Measurements from ENCODE around the gene PDE1C.

PDE1C gene

GRCh38 chr7:31710171-31710570 lies 360.0 kb downstream of the PDE1C start:
- Histone ChIP-seq H3K27ac (ENCODE audit: low read depth, low read length) (peak overlapping the region; percentile 64; the same call in 1 of the 2 replicates), H3K36me3 (ENCODE audit: control insufficient read depth, insufficient read depth, low read length) (no peaks in the 10 kb centered on the region), H3K9ac (ENCODE audit: low read length) (peak overlapping the region; percentile 38), H3K4me3 (ENCODE audit: low read depth, low read length) (0 out of 2 replicates have a peak overlapping the region, but pooled peaks have one; percentile 9), H3K9me3 (ENCODE audit: control insufficient read depth, insufficient read depth, low read depth, low read length) (peaks cover 20% of the 10 kb centered on the region), H3K27me3 (ENCODE audit: control insufficient read depth, insufficient read depth, low read length) (peaks cover 6% of the 10 kb centered on the region; the same call in 1 of the 2 replicates), H3K4me1 (ENCODE audit: control insufficient read depth, insufficient read depth, low read length) (peaks cover 25% of the 10 kb centered on the region)

GRCh38 chr7:31707089-31707488 lies 363.1 kb downstream of the PDE1C start:
- peaks cover 4% of the 10 kb centered on the region for H3K9me3 ChIP-seq (ENCODE audit: control insufficient read depth, insufficient read depth, low read depth, low read length)
- H3K4me3 ChIP-seq (ENCODE audit: low read depth, low read length), result no peak overlapping the region
- no peak overlapping the region for H3K9ac ChIP-seq (ENCODE audit: low read length)
- peaks cover 6% of the 10 kb centered on the region; the same call in 1 of the 2 replicates for H3K27me3 ChIP-seq (ENCODE audit: control insufficient read depth, insufficient read depth, low read length)
- no peak overlapping the region for H3K27ac ChIP-seq (ENCODE audit: low read depth, low read length)
- H3K4me1 ChIP-seq (ENCODE audit: control insufficient read depth, insufficient read depth, low read length), result peaks cover 25% of the 10 kb centered on the region
- no peaks in the 10 kb centered on the region for H3K36me3 ChIP-seq (ENCODE audit: control insufficient read depth, insufficient read depth, low read length)

GRCh38 chr7:31705377-31705776 lies 364.8 kb downstream of the PDE1C start:
- Histone ChIP-seq H3K27me3 (ENCODE audit: control insufficient read depth, insufficient read depth, low read length) (no peaks in the 10 kb centered on the region; the same call in 1 of the 2 replicates), H3K27ac (ENCODE audit: low read depth, low read length) (no peak overlapping the region), H3K36me3 (ENCODE audit: control insufficient read depth, insufficient read depth, low read length) (no peaks in the 10 kb centered on the region), H3K9ac (ENCODE audit: low read length) (no peak overlapping the region), H3K9me3 (ENCODE audit: control insufficient read depth, insufficient read depth, low read depth, low read length) (no peaks in the 10 kb centered on the region), H3K4me1 (ENCODE audit: control insufficient read depth, insufficient read depth, low read length) (peaks cover 15% of the 10 kb centered on the region), H3K4me3 (ENCODE audit: low read depth, low read length) (no peak overlapping the region)

- Histone ChIP-seq H3K4me3 (ENCODE audit: low read depth, low read length) (no peak overlapping the region), H3K9ac (ENCODE audit: low read length) (no peak overlapping the region), H3K27me3 (ENCODE audit: control insufficient read depth, insufficient read depth, low read length) (no peaks in the 10 kb centered on the region), H3K4me1 (ENCODE audit: control insufficient read depth, insufficient read depth, low read length) (no peaks in the 10 kb centered on the region), H3K27ac (ENCODE audit: low read depth, low read length) (no peak overlapping the region), H3K9me3 (ENCODE audit: control insufficient read depth, insufficient read depth, low read depth, low read length) (no peaks in the 10 kb centered on the region), H3K36me3 (ENCODE audit: control insufficient read depth, insufficient read depth, low read length) (no peaks in the 10 kb centered on the region)
Observed at GRCh38 chr7:31702354-31702753, 367.9 kb downstream of the PDE1C start.

Measured in HUES6 (cell line).